HG02973 (cell line): ENCODE measurements around the gene PPM1F.

Experiments used
- ATAC-seq: cut with Tn5 transposase; IDR thresholded peaks from one replicate; pipeline ENCODE4 v1.9.1; 2021; ENCODE audit warnings: moderate library complexity; ENCODE audit not compliant: unreplicated experiment

PPM1F gene

GRCh38 chr22:21977814-21978213 lies 25.2 kb upstream of the PPM1F start:
- ATAC-seq: no peak

GRCh38 chr22:21975854-21976345 lies 23.3 kb upstream of the PPM1F start:
- ATAC-seq: no peak

- no peak for ATAC-seq
These were observed 22.6 kb upstream of the PPM1F start for GRCh38 chr22:21975273-21975672.

- ATAC-seq: no peak
These were observed 21.5 kb upstream of the PPM1F start for GRCh38 chr22:21974058-21974649.

GRCh38 chr22:21972806-21973205 lies 20.2 kb upstream of the PPM1F start:
- ATAC-seq: no peak

- ATAC-seq: no peak
These were observed 19.7 kb upstream of the PPM1F start for GRCh38 chr22:21972293-21972779.

GRCh38 chr22:21971858-21972275 lies 19.2 kb upstream of the PPM1F start:
- ATAC-seq: no peak

GRCh38 chr22:21970800-21971617 lies 18.4 kb upstream of the PPM1F start:
- ATAC-seq: no peak

GRCh38 chr22:21970037-21970799 lies 17.6 kb upstream of the PPM1F start:
- no peak for ATAC-seq

- ATAC-seq: no peak
These were observed 15.9 kb upstream of the PPM1F start for GRCh38 chr22:21968452-21969129.

- no peak for ATAC-seq
These were observed 15.1 kb upstream of the PPM1F start for GRCh38 chr22:21967693-21968271.

GRCh38 chr22:21966643-21967516 lies 14.2 kb upstream of the PPM1F start:
- no peak for ATAC-seq

- ATAC-seq: no peak
These were observed 13.2 kb upstream of the PPM1F start for GRCh38 chr22:21965762-21966288.

GRCh38 chr22:21964918-21965484 lies 12.4 kb upstream of the PPM1F start:
- ATAC-seq: no peak

- no peak for ATAC-seq
These were observed 11.6 kb upstream of the PPM1F start for GRCh38 chr22:21964234-21964633.

GRCh38 chr22:21963790-21964211 lies 11.2 kb upstream of the PPM1F start:
- ATAC-seq: no peak

- no peak for ATAC-seq
These were observed 10.6 kb upstream of the PPM1F start for GRCh38 chr22:21963286-21963685.

GRCh38 chr22:21962655-21962949 lies 10.0 kb upstream of the PPM1F start:
- ATAC-seq: no peak
